Measurements from ENCODE around the gene NCKAP5L.

DNA sequence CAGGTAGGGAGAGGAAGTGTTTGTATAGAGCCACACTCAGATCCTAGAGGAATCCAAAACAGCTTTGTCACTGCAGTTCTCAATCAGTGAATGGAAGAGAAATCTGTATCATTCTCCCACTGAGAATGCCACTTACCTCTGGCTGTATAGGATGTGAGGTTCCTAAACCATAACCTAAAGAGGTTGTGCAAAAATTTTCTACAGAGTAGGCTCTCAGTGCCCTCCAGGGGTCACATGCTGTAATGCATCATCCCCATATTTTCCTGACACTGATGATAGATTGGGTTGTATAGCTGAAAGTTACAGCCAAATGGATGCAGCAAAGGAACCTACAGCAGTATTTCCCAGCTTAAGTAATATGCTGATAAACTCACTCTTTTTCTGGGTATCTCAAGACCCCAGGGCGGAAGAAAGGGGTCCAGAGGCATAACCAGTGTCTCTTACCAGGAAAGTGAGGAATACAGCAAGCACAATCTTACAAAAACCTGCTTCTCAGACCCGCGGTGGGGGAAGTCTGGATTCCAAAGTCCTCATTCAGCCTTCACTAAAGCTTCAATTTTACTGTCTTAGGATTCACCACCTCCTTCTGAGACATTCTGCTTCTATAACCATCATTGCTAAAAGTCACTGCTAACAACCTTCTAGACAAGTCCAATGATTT is 10.9 kb upstream of the NCKAP5L start:
- TF ChIP-seq POLR2A (IDR thresholded peaks at IDR 0.05; ENCODE audit: extremely low read depth, insufficient read length): no peak
- TF ChIP-seq, protein P1, sequence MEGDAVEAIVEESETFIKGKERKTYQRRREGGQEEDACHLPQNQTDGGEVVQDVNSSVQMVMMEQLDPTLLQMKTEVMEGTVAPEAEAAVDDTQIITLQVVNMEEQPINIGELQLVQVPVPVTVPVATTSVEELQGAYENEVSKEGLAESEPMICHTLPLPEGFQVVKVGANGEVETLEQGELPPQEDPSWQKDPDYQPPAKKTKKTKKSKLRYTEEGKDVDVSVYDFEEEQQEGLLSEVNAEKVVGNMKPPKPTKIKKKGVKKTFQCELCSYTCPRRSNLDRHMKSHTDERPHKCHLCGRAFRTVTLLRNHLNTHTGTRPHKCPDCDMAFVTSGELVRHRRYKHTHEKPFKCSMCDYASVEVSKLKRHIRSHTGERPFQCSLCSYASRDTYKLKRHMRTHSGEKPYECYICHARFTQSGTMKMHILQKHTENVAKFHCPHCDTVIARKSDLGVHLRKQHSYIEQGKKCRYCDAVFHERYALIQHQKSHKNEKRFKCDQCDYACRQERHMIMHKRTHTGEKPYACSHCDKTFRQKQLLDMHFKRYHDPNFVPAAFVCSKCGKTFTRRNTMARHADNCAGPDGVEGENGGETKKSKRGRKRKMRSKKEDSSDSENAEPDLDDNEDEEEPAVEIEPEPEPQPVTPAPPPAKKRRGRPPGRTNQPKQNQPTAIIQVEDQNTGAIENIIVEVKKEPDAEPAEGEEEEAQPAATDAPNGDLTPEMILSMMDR (IDR thresholded peaks at IDR 0.05; ENCODE audit: low read depth, low read length): peak; percentile 91
- TF ChIP-seq, protein P2, sequence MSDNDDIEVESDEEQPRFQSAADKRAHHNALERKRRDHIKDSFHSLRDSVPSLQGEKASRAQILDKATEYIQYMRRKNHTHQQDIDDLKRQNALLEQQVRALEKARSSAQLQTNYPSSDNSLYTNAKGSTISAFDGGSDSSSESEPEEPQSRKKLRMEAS (IDR thresholded peaks at IDR 0.05; ENCODE audit: low read depth, low read length): peak; percentile 64; the same call in 1 of the 2 replicates
- TF ChIP-seq MYC (IDR thresholded peaks at IDR 0.05; ENCODE audit: low read depth, low read length): no peak

Data from NB4 (cell line).